Activated CD8-positive, alpha-beta memory T cell treated with anti-CD3 and anti-CD28 coated beads for 36 hours (primary cell): ENCODE data around the gene RUSC2. TPM values are rescaled to one million over a fixed set of nuclear protein-coding genes. Genes with fewer than 3 reads are reported as not detected.
"Not testable (repeated sequence)": the region's sequence is repeated elsewhere in the genome, so short reads cannot be mapped to it uniquely, and the experiment has no call there.

Experiments used
- CTCF ChIA-PET: fragments of 350-600 bp; sonication (Branson Sonifier 250); formaldehyde crosslinking; loops from one replicate; lab custom pipeline; 2021; ENCODE audit warnings: antibody characterized with exemption; lab: Charles Lee
- POLR2A ChIA-PET: fragments of 350-600 bp; sonication (Branson Sonifier 250); formaldehyde crosslinking; loops from one replicate; lab custom pipeline; 2021; ENCODE audit warnings: antibody characterized with exemption; lab: Charles Lee
- total RNA-seq, 2 experiments: library from RNA; stranded (reverse); gene quantifications; one replicate each; pipeline ENCODE4 v1.2.3, GENCODE V29; 2021

RUSC2 gene
- total RNA-seq, 2 experiments from 2014 or later: 1.2 TPM

DNA sequence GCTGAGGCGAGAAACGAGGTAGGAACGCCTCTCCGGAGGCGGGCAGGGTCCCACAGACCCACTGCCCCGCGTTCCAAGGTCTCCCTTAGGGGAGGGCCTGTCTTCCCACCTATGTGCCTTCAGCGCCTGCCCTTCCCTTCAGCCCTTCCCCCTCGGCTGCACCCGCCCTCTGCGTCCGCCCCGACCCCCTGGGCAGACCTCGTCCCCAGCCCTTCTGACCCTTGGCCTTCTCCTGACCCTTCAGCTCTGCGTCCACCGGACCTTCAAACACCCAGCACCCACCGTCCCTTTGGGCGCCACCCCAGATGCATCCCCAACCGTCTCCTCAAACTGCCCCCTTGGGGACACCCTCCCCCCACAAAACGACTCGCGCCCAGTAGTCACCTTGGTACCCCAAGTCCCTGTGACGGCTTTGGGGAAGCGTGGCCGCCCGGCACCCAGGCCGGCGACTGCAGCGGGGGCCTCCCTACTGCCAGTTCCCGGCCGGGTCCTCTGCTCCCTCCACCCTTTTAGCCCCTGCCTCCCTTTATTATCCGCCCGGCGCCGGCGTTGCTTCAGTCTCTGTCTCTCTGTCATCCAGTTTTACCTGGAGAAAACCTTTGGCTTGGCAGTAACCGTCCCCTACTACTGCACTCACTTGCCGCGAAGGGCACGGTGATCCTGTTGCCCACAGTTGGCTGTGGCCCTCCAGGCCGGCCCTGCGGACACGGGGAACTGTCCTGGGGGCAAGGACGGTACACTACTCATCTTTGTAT, 421 bp downstream of the RUSC2 start:
- CTCF ChIA-PET: interaction anchor here (0.6 kb wide), 1 partner anchor 45 kb away, joined by 3 read pairs; no protein-coding TSS in a partner anchor
- POLR2A ChIA-PET: no interaction called here

DNA sequence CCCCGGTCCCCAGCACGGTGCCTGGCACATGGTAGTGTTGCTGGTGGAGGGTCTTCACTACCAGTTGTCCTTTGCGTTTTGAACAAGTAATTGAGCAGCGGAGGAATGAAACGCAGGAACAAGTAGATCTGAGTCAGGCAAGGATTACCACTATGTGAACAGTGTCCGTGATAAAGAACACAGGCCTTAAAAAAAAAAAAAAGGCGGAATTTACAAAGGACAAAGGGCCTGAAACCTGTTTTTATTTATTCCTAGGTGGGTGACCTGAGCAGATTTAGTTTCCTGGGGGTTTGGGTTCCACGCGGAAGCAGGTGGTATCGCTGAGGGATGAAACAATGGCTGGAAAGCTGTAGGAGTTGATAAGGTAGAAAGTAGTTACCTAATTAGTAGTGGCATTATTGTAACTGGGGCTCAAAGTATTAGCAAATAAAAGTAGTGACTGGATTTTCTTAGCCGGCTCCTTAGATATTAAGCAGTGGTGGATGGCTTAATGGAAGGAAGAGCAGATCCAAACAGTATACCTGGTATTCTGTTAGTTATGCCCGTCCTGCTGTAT, 1.1 kb downstream of the RUSC2 start:
- ChIA-PET POLR2A (no interaction called here), CTCF (interaction anchor here (0.7 kb wide), 1 partner anchor 492 kb away, joined by 3 read pairs; no protein-coding TSS in a partner anchor)

- POLR2A ChIA-PET, CTCF ChIA-PET: not testable (repeated sequence)
These were observed 3.2 kb downstream of the RUSC2 start for GRCh38 chr9:35493119-35493518.

GRCh38 chr9:35495984-35496383, 6.1 kb downstream of the RUSC2 start:
- CTCF ChIA-PET: no interaction called here
- POLR2A ChIA-PET: no interaction called here

DNA sequence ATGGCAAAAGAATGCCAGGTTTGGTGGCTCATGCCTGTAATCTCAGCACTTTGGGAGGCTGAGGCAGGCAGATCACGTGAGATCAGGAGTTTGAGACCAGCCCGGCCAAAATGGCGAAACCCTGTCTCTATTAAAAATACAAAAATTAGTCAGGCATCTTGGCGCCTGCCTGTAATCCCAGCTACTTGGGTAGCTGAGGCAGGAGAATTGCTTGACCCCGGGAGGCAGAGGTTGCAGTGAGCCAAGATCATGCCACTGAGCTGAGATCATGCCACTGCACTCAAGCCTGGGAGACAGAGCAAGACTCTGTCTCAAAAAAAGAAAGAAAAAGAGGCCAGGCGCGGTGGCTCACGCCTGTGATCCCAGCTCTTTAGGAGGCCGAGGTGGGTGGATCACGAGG, 8.3 kb downstream of the RUSC2 start:
- CTCF ChIA-PET, POLR2A ChIA-PET: not testable (repeated sequence)

GRCh38 chr9:35499029-35499700, 9.3 kb downstream of the RUSC2 start:
- ChIA-PET POLR2A (no interaction called here), CTCF (no interaction called here)

DNA sequence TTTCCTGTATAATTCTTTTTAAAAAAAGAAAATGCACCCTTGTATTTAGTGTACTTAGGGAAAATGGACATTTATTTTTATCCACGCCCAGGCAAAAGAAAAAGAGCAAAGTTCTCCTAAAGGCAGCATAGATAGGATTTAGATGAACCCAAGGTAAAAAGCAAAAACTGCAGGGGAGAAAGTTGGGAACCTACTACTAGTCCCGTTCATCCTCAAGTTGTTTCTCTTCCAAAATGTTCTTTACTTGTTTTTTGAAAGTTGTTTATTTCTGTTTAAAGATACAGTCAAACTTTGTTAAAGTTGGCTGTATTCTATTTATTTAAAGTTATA, 9.8 kb downstream of the RUSC2 start:
- ChIA-PET POLR2A (no interaction called here), CTCF (no interaction called here)

DNA sequence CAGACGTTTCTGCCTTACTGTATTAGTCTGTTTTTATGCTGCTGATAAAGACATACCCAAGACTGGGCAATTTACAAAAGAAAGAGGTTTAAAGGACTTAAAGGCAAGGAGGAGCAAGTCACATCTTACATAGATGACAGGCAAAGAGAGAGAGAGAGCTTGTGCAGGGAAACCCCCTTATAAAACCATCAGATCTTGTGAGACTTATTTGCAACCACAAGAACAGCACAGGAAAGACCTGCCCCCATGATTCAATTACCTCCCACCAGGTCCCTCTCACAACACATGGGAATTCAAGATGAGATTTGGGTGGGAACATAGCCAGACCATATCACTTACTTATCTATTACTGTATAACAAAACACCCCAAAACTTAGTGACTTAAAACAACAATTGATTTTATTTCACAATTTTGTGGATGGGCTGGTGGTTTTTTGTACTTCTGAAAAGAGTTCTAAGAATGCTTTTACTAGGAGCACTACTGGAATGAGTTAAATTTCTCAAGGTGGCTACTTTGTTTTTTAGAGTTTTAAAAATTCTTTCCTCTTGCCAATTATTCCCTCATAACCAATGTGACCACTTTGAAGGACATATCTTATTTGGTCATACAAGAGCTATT, 10.3 kb downstream of the RUSC2 start:
- ChIA-PET POLR2A (no interaction called here), CTCF (interaction anchor here (0.8 kb wide), 1 partner anchor 15 kb away, joined by 3 read pairs; no protein-coding TSS in a partner anchor)

DNA sequence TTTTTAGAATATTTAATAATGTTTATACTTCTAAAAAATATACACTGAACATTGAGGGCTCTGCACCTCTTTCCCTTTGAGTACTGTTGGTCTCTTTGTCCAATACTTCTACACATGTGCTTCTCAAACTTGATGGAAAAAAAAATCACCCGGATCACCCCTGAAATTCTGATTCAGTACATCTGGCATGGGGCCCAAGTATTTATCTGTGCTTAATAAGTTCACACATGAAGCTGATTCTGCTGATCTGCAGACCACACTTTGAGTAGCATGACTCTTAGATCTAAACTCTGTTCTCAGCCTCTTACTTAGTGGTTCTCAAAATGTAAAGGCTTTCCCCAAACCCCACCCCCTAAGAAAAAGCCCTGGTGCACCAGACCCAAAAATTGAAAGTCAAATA, 12.0 kb downstream of the RUSC2 start:
- ChIA-PET POLR2A (no interaction called here), CTCF (no interaction called here)

- CTCF ChIA-PET: interaction anchor here (1.6 kb wide), 1 partner anchor 47 kb away, joined by 6 read pairs; no protein-coding TSS in a partner anchor
- POLR2A ChIA-PET: no interaction called here
These were observed 16.4 kb downstream of the RUSC2 start for GRCh38 chr9:35506359-35506758.

DNA sequence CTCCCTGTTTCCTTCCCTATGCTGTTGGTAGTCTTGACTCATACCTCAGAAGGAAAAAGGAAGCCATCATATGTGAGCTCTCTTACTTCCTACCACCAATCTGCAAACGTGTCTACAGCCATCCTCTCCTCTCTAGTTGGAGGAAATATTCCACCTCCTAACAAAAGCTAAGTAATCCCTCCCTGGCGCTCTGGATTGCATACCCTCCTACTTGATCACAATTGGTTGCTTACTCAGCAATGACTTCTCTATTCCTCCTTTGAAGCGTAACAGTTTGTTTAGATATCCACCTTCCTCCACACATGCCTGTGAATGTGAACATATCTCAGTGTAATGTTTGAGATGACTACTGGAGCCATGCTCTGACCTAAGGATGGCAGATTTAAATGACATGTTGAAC, 18.2 kb downstream of the RUSC2 start:
- CTCF ChIA-PET: no interaction called here
- POLR2A ChIA-PET: no interaction called here

DNA sequence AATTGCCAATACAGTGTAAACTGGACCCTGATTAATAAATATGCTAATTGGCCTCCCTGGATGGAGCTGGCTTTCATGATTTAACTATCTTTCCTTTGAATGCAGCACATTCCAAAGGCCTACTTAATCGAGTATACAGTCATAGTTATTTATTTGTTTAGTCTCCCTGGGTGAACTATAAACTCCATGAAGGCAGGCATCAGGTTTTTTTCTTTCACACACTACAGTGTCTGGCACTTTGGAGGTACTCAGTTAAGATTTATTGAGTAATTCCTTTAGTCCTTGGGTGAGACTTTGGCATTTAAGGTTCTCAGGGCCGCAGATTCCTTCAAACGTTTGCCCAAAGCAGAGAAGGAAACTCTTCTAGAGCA, 20.5 kb downstream of the RUSC2 start:
- CTCF ChIA-PET: no interaction called here
- POLR2A ChIA-PET: no interaction called here

GRCh38 chr9:35510754-35511428, 21.0 kb downstream of the RUSC2 start:
- POLR2A ChIA-PET: no interaction called here
- CTCF ChIA-PET: interaction anchor here (0.6 kb wide), 1 partner anchor 78 kb away, joined by 3 read pairs; no protein-coding TSS in a partner anchor

DNA sequence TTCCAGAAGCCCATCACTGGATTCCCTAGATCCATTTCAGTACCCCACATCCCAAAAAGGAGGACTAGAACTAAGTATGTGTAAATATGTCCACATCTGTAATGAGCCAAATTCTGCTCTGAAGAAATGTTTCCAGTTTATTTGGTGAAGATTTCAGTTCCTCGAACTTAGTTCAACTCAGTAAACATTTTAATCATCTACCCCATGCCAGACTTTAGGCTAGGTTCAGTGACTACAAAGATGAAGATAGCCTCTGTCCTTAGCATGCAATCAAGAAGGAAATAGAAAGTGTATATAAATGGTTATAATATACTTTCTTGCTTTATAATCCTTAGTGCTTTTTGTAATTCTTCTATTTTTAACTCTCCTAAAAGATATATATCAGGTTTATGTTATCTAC, 21.5 kb downstream of the RUSC2 start:
- POLR2A ChIA-PET: no interaction called here

DNA sequence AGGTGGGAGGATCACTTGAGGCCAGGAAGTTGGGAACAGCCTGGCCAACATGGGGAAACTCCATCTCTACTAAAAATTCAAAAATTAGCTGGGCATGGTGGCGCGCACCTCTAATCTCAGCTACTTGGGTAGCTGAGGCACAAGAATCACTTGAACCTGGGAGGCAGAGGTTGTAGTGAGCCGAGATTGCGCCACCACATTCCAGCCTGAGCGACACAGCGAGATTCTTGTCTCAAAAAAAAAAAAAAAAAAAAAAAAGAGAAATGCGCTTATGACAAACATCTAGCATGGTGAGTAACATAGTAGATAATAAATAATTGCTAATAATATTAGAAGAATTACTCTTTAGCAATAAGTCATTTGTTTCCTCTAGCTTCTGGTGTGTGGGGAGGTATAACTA, 25.9 kb downstream of the RUSC2 start:
- ChIA-PET CTCF (no interaction called here), POLR2A (no interaction called here)

More for the DNA sequence above, 21.5 kb downstream of the RUSC2 start:
- CTCF ChIA-PET: interaction anchor here (0.6 kb wide), 1 partner anchor 77 kb away, joined by 3 read pairs; no protein-coding TSS in a partner anchor

GRCh38 chr9:35516479-35516878, 26.6 kb downstream of the RUSC2 start:
- ChIA-PET CTCF (no interaction called here), POLR2A (no interaction called here)

GRCh38 chr9:35517131-35517530, 27.2 kb downstream of the RUSC2 start:
- ChIA-PET CTCF (no interaction called here), POLR2A (no interaction called here)

GRCh38 chr9:35517552-35518224, 27.8 kb downstream of the RUSC2 start:
- POLR2A ChIA-PET: no interaction called here
- CTCF ChIA-PET: no interaction called here

DNA sequence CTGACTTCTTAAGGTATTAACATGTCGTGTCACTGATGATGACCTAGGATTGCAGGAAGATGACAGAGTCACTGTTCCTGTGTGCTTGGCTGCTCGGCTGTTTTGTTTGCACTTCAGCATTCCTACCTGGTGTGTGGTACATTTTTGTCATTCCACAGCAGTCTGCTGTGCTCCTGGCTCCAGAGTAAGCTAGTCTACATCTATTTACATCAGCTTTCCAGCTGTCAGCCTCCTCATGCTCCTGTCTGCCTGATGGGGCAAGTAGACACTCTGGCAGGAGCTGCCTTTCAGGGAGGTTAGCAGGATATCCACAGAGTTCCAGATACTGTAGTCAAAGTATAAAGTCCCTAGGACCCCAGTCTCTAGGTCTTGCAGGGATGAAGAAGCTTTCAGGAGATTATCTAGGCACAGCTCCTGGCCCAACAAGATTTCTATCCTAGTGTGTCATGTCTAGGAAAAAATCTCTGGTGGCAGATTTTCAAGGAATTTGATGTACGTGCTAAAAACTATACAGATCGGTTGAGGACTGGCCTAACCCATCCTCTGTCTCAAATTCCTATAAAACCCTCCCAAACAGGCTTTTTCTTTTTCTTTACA, 28.4 kb downstream of the RUSC2 start:
- ChIA-PET CTCF (no interaction called here), POLR2A (no interaction called here)
